LNCaP clone FGC (cell line): ENCODE measurements around the gene ACR.

Source experiments
- DNase-seq: peaks from one replicate; pipeline ENCODE4 v3.0.0-alpha.2; 2011; ENCODE audit warnings: low read depth
- H3K4me3 ChIP-seq: 2 replicates; pipeline ENCODE4 v1.5.1; 2011; ENCODE audit warnings: mild to moderate bottlenecking, low read depth, low read length, control low read depth
- CTCF ChIP-seq: IDR thresholded peaks from 2 replicates; pipeline ENCODE4 v1.5.1; 2012; ENCODE audit warnings: mild to moderate bottlenecking; ENCODE audit not compliant: control insufficient read depth, insufficient read depth; ENCODE audit errors: extremely low read depth

The ACR gene

GRCh38 chr22:50713571-50714056 lies 24.4 kb upstream of the ACR start:
- TF ChIP-seq CTCF: no peak
- H3K4me3 ChIP-seq: no peak overlapping the region
- DNase-seq: no peak

- no peak for DNase-seq
- TF ChIP-seq CTCF: no peak
- H3K4me3 ChIP-seq: no peak overlapping the region
Measured at GRCh38 chr22:50714150-50714549, 23.9 kb upstream of the ACR start.

GRCh38 chr22:50714631-50715179 lies 23.3 kb upstream of the ACR start:
- no peak for TF ChIP-seq CTCF
- no peak for DNase-seq
- H3K4me3 ChIP-seq: no peak overlapping the region

GRCh38 chr22:50715250-50715649 lies 22.8 kb upstream of the ACR start:
- no peak overlapping the region for H3K4me3 ChIP-seq
- TF ChIP-seq CTCF: no peak
- DNase-seq: no peak

GRCh38 chr22:50715776-50716175 lies 22.2 kb upstream of the ACR start:
- no peak for TF ChIP-seq CTCF
- no peak for DNase-seq
- H3K4me3 ChIP-seq: no peak overlapping the region

- H3K4me3 ChIP-seq: no peak overlapping the region
- DNase-seq: no peak
- TF ChIP-seq CTCF: no peak
Measured at GRCh38 chr22:50716290-50717024, 21.5 kb upstream of the ACR start.
